ENCODE measurements around the gene SFMBT1. TPM values are rescaled to one million over a fixed set of nuclear protein-coding genes. Genes with fewer than 3 reads are reported as not detected.

Gene SFMBT1
- total RNA-seq, 1 donor from 2014 or later, result 9.8 TPM

GRCh38 chr3:52870471-52870870 is 175.4 kb downstream of the SFMBT1 start:
- no peak for DNase-seq (ENCODE audit: extremely low spot score, unreplicated experiment)
- Mint-ChIP-seq H3K4me3 (no peak overlapping the region), H3K27me3 (no peaks in the 10 kb centered on the region), H3K4me1 (ENCODE audit: unreplicated experiment) (peaks cover 7% of the 10 kb centered on the region), H3K9me3 (no peaks in the 10 kb centered on the region), H3K27ac (no peak overlapping the region), H3K36me3 (peaks cover 15% of the 10 kb centered on the region)
- TF ChIP-seq CTCF (conservative IDR thresholded peaks at IDR 0.05), result no peak

- H3K4me3 Mint-ChIP-seq, result no peak overlapping the region
- no peaks in the 10 kb centered on the region for H3K27me3 Mint-ChIP-seq
- no peak overlapping the region for H3K27ac Mint-ChIP-seq
- H3K4me1 Mint-ChIP-seq (ENCODE audit: unreplicated experiment), result no peaks in the 10 kb centered on the region
- H3K36me3 Mint-ChIP-seq, result peaks cover 29% of the 10 kb centered on the region
- TF ChIP-seq CTCF (conservative IDR thresholded peaks at IDR 0.05), result no peak
- DNase-seq (ENCODE audit: extremely low spot score, unreplicated experiment), result no peak
- H3K9me3 Mint-ChIP-seq, result peaks cover 8% of the 10 kb centered on the region
These were observed 179.4 kb downstream of the SFMBT1 start for GRCh38 chr3:52866427-52866826.

GRCh38 chr3:52865994-52866393 is 179.9 kb downstream of the SFMBT1 start:
- no peak for TF ChIP-seq CTCF (conservative IDR thresholded peaks at IDR 0.05)
- no peak overlapping the region for H3K27ac Mint-ChIP-seq
- H3K36me3 Mint-ChIP-seq, result peaks cover 29% of the 10 kb centered on the region
- no peaks in the 10 kb centered on the region for H3K27me3 Mint-ChIP-seq
- no peak for DNase-seq (ENCODE audit: extremely low spot score, unreplicated experiment)
- no peaks in the 10 kb centered on the region for H3K4me1 Mint-ChIP-seq (ENCODE audit: unreplicated experiment)
- H3K4me3 Mint-ChIP-seq, result no peak overlapping the region
- peaks cover 8% of the 10 kb centered on the region for H3K9me3 Mint-ChIP-seq

- H3K4me3 Mint-ChIP-seq, result no peak overlapping the region
- H3K36me3 Mint-ChIP-seq, result peaks cover 18% of the 10 kb centered on the region
- no peak overlapping the region for H3K27ac Mint-ChIP-seq
- H3K4me1 Mint-ChIP-seq (ENCODE audit: unreplicated experiment), result no peaks in the 10 kb centered on the region
- no peak for TF ChIP-seq CTCF (conservative IDR thresholded peaks at IDR 0.05)
- no peaks in the 10 kb centered on the region for H3K27me3 Mint-ChIP-seq
- no peak for DNase-seq (ENCODE audit: extremely low spot score, unreplicated experiment)
- H3K9me3 Mint-ChIP-seq, result peaks cover 8% of the 10 kb centered on the region
These were observed 185.5 kb downstream of the SFMBT1 start for GRCh38 chr3:52860424-52860768.

- no peak for DNase-seq (ENCODE audit: extremely low spot score, unreplicated experiment)
- Mint-ChIP-seq H3K36me3 (peaks cover 15% of the 10 kb centered on the region), H3K27ac (no peak overlapping the region), H3K4me1 (ENCODE audit: unreplicated experiment) (no peaks in the 10 kb centered on the region), H3K9me3 (peaks cover 8% of the 10 kb centered on the region), H3K4me3 (no peak overlapping the region), H3K27me3 (no peaks in the 10 kb centered on the region)
- no peak for TF ChIP-seq CTCF (conservative IDR thresholded peaks at IDR 0.05)
These were observed 186.0 kb downstream of the SFMBT1 start for GRCh38 chr3:52859686-52860423.

Data from type B pancreatic cell (in vitro differentiated cells).